Fibroblast of skin of right quadriceps (primary cell): ENCODE results near the gene MRPL22.
"Not testable (repeated sequence)": the region's sequence is repeated elsewhere in the genome, so short reads cannot be mapped to it uniquely, and the experiment has no call there.

Experiments used
- DNase-seq: peaks from one replicate; pipeline ENCODE4 v3.0.0-alpha.2; 2013

MRPL22 gene

DNA sequence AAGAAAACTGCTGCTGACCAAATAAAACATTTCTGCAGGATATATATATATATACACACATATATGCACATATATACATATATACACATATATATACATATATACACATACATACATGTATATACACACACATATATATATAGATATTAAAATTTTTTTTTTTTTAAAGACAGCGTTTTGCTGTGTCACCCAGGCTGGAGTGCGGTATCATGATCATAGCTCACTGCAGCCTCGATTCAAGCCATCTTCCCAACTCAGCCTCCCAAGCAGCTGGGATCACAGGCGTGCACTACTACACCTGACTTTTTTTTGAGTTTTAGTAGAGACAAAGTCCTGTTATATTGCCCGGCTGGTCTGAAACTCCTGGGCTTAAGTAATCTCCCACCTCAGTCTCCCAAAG is 2.7 kb downstream of the MRPL22 start:
- DNase-seq = no peak

GRCh38 chr5:154944716-154945115 is 3.8 kb downstream of the MRPL22 start:
- DNase-seq = no peak

GRCh38 chr5:154945695-154946301 is 4.9 kb downstream of the MRPL22 start:
- peak; percentile 8 for DNase-seq

- DNase-seq = no peak
These were observed 6.9 kb downstream of the MRPL22 start for GRCh38 chr5:154947778-154948177.

- no peak for DNase-seq
These were observed 7.4 kb downstream of the MRPL22 start for GRCh38 chr5:154948313-154948712.

DNA sequence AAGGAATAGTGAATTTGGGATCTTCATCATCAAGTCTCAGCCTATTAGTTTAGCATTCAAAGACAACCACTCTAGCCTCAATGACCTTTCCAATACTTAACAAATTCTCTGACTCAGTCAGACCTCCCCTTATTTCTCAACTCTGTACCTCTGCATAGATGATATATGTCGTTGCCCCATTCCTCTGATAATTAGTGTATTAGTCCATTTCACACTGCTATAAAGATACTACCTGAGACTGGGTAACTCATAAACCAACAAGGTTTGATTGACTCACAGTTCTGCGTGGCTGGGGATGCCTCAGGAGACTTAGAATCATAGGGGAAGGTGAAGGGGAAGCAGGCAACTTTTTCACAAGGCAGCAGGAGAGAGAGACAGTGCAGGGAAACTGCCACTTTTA is 8.9 kb downstream of the MRPL22 start:
- DNase-seq = no peak

DNA sequence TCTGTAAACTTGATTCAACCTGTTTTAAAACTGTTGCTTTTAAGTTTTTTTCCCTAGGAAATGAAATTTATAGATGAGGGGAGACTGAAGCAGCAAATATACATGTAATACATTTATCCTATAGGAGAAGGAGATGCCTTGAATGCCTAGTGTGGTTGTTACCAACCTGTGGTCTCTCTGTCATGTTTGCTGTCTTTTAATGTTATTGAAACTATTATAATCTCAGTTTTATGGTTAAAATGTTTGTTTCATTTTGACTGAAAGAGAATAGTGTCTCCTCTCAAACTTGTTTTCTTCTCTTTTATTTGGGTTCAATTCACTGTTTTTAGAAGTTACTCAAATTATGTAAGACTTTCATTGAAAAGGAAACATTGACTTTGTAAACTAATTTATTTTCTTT is 15.8 kb downstream of the MRPL22 start:
- no peak for DNase-seq

- peak; percentile 49 for DNase-seq
These were observed 21.6 kb downstream of the MRPL22 start for GRCh38 chr5:154962494-154962893.

DNA sequence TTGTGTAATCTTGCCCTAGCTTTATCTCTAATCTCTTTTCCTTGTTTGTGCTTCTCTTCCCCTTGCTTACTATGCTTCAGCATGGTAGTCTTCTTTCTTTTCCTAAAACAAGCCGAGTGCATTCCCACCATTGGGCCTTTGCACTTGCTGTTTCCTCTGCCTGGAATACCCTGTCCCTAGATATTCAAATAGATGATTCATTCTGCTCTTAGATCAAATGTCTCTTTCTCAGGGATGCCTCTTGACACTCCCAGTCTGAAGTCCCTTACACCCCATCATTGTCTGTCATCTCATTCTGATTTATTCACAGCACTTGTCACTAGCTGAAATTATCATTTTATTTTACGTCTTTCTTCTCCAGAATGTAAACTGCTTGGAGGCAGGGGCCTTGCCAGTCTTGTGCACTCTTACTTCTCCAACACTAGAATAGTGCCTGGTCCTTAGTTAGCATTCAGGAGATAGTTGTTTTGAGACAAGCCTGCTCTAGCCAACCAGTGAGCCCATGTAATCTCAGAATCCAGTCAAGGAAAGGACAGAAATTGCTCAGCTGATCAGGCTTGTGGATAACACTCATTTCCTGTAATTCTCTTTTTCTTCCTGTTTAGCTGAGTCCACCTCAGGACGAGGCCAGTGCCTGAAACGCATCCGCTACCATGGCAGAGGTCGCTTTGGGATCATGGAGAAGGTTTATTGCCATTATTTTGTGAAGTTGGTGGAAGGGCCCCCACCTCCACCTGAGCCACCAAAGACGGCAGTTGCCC is 25.4 kb downstream of the MRPL22 start:
- no peak for DNase-seq

- no peak for DNase-seq
These were observed 26.0 kb downstream of the MRPL22 start for GRCh38 chr5:154966874-154967273.

- DNase-seq = no peak
These were observed 26.6 kb downstream of the MRPL22 start for GRCh38 chr5:154967421-154968024.

DNA sequence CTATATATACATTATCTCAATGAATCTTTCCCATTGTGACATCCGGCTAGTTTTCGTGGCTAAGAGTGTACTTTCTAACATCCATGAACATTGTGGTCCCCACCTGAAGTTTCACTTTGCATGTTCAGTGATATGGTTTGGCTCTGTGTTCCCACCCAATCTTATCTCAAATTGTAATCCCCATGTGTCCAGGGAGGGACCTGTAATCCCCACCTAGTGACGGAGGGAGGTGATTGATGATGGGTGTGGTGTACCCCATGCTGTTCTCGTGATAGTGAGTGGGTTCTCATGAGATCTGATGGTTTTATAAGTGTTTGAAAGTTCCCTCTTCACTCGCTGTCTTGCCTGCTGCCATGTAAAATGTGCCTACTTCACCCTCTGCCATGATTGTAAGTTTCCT is 28.1 kb downstream of the MRPL22 start:
- no peak for DNase-seq

DNA sequence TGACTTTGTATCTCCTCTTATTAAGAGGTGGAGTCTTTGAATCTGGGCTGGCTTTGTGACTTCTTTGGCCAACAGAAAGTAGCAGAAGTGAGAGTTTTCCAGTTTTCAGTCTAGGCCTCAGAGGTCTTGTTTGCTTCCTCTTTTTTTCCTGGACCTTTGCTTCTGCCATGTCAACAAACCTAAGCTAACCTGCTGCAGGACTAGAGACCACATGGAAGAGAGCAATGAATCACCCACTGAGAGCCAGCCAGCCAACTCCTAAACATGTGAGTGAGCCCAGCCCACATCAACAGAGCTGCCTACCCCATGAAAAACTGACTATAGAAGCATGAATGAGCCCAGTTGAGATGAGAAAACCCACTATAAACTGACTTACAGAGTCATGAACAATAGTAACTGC is 29.9 kb downstream of the MRPL22 start:
- DNase-seq = no peak

GRCh38 chr5:154971501-154971900 is 30.6 kb downstream of the MRPL22 start:
- DNase-seq = peak; percentile 41

- DNase-seq = peak; percentile 28
These were observed 31.7 kb downstream of the MRPL22 start for GRCh38 chr5:154972476-154973080.

GRCh38 chr5:154976082-154976481 is 35.2 kb downstream of the MRPL22 start:
- not testable (repeated sequence) for DNase-seq

DNA sequence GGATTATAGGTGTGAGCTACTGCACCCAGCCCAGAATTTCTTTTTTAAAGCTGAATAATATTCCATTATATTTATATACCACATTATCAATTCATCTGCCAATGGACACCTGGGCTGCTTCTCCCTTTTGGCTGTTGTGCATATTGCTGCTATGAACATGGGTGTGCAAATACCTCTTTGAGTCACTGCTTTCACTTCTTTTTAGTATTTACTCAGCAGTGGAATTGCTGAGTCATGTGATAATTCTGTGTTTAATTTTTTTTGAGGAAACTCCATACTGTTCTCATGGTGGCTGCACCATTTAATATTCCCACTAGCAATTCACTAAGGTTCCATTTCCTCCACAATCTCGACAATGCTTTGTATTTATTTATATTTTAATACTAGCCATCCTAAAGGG is 36.5 kb downstream of the MRPL22 start:
- no peak for DNase-seq

- not testable (repeated sequence) for DNase-seq
These were observed 37.4 kb downstream of the MRPL22 start for GRCh38 chr5:154978294-154978693.

DNA sequence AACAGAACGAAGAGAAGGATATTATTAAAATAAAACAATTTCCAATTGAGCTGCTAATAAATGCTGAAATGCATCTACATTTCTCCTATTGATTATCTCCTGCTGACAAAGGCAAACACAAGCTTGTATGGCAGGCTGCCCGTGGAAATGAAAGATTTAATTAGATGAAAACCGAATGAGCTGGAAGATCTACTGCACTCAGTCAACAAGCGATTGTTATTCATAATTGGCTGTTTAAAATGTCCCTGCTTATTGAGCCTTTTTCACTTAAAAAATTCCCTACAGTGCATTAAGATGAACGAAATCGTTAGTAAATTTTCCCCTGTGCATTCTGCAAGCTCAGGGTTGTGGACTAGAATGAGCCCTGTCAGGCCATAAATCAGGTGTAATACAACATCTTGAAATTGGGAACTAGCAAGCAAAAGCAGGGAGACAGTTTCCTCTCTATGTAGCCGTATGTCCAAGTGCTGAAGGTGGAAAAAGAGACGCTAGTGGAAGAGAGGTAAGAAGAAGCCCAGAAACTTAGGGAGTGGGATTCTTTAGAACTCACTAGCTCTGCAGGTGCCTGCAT is 44.2 kb downstream of the MRPL22 start:
- DNase-seq = no peak

GRCh38 chr5:154986151-154986550 is 45.3 kb downstream of the MRPL22 start:
- DNase-seq = no peak

GRCh38 chr5:154989626-154990025 is 48.8 kb downstream of the MRPL22 start:
- DNase-seq = no peak

GRCh38 chr5:154993461-154993860 is 52.6 kb downstream of the MRPL22 start:
- no peak for DNase-seq

GRCh38 chr5:154995679-154996078 is 54.8 kb downstream of the MRPL22 start:
- no peak for DNase-seq

- DNase-seq = no peak
These were observed 56.9 kb downstream of the MRPL22 start for GRCh38 chr5:154997746-154998145.
